ENCODE results near the gene FKRP. TPM values are rescaled to one million over a fixed set of nuclear protein-coding genes. Genes with fewer than 3 reads are reported as not detected.

Gene FKRP
- total and polyA plus RNA-seq, 11 donors: 13.9 to 25.1 (median 19.8) TPM

- WGBS, 4 donors: 54 to 61% (median 58%) methylated on average over 9 to 17 of the region's 17 CpGs
Measured at GRCh38 chr19:46784262-46785053, 38.6 kb downstream of the FKRP start.

GRCh38 chr19:46785054-46785979 is 39.5 kb downstream of the FKRP start:
- intact Hi-C loops (cut with DNase I): loop anchor here in 2 of 10 donors (5.0 to 10.0 kb wide), 2 partner anchors 42 to 49 kb away; no protein-coding TSS in a partner anchor
- TF ChIP-seq POLR2A (IDR thresholded peaks at IDR 0.05) (no peak), CTCF (IDR thresholded peaks at IDR 0.05) (no peak)
- DNase-seq (no peak), ATAC-seq (no peak)
- H3K27me3 ChIP-seq: peaks cover 0 to 11% (median 0%) of the 10 kb centered on the region in 9 donors
- H3K36me3 ChIP-seq: peaks cover 0 to 32% (median 10%) of the 10 kb centered on the region in 9 donors
- H3K27ac ChIP-seq: peak overlapping the region in 10 of 12 donors; percentile 76 to 95 (median 83)
- peak overlapping the region in 8 of 12 donors; percentile 58 to 80 (median 66) for H3K4me3 ChIP-seq
- no peaks in the 10 kb centered on the region for H3K9me3 ChIP-seq
- 83 to 86% (median 84%) methylated on average over 19 of the region's 19 CpGs for WGBS, 4 donors
- peaks cover 0 to 49% (median 26%) of the 10 kb centered on the region in 12 donors for H3K4me1 ChIP-seq

More at GRCh38 chr19:46784262-46785053, 38.6 kb downstream of the FKRP start:
- DNase-seq (peak; percentile 48 to 80 (median 72)), ATAC-seq (peak in 3 of 4 donors; percentile 15 to 62 (median 32))
- peaks cover 0 to 41% (median 12%) of the 10 kb centered on the region in 9 donors for H3K36me3 ChIP-seq
- H3K4me1 ChIP-seq: peaks cover 0 to 49% (median 26%) of the 10 kb centered on the region in 12 donors
- H3K27ac ChIP-seq: peak overlapping the region in 8 of 12 donors; percentile 2 to 95 (median 61)
- H3K27me3 ChIP-seq: peaks cover 0 to 11% (median 0%) of the 10 kb centered on the region in 9 donors
- no peaks in the 10 kb centered on the region for H3K9me3 ChIP-seq
- H3K4me3 ChIP-seq: peak overlapping the region in 7 of 12 donors; percentile 4 to 80 (median 22)
- intact Hi-C loops (cut with DNase I): loop anchor here in 2 of 10 donors (5.0 to 10.0 kb wide), 2 partner anchors 43 to 50 kb away; no protein-coding TSS in a partner anchor
- TF ChIP-seq POLR2A (IDR thresholded peaks at IDR 0.05) (no peak), CTCF (IDR thresholded peaks at IDR 0.05) (peak in 1 of 12 donors; percentile 8)

- DNase-seq (no peak), ATAC-seq (no peak)
- peak overlapping the region; percentile 49 to 95 (median 82) for H3K27ac ChIP-seq
- H3K4me3 ChIP-seq: peak overlapping the region in 10 of 12 donors; percentile 24 to 80 (median 65)
- intact Hi-C loops (cut with DNase I): loop anchor here in 2 of 10 donors (5.0 to 10.0 kb wide), 2 partner anchors 41 to 49 kb away; no protein-coding TSS in a partner anchor
- TF ChIP-seq CTCF (IDR thresholded peaks at IDR 0.05) (no peak), POLR2A (IDR thresholded peaks at IDR 0.05) (no peak)
- 76 to 84% (median 81%) methylated on average over 4 of the region's 4 CpGs for WGBS, 4 donors
- peaks cover 0 to 26% (median 6%) of the 10 kb centered on the region in 9 donors for H3K36me3 ChIP-seq
- H3K9me3 ChIP-seq: no peaks in the 10 kb centered on the region
- peaks cover 0 to 49% (median 26%) of the 10 kb centered on the region in 12 donors for H3K4me1 ChIP-seq
- peaks cover 0 to 11% (median 0%) of the 10 kb centered on the region in 9 donors for H3K27me3 ChIP-seq
Measured at GRCh38 chr19:46785980-46786235, 40.1 kb downstream of the FKRP start.

All from heart left ventricle (tissue), 16 donors.